Activated CD8-positive, alpha-beta memory T cell treated with anti-CD3 and anti-CD28 coated beads for 4 hours (primary cell): Measurements from ENCODE around the gene NCCRP1.

Experiments used
- DNase-seq, 2 donors: peaks; one replicate each; pipeline ENCODE4 v3.0.0-alpha.2; 2020; ENCODE audit warnings: low read depth in 2 of 2

The NCCRP1 gene

DNA sequence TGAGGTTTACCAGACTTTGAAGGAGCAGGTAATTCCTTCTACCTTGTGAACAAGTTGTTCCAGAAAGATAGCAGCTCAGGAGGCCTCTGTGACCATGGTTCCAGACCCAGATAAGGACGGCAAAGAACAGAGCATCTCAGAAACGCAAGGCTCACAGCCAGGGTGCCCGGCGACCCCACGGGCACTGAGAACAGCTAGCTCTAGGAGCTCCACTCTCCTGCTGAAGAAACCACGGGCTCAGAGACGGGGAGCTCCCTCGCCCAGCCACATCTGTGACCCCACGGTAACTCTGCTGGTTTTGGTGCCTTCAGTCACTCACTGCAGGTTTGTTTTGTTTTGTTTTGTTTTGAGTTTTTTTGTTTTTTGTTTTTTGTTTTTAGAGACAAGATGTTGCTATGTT is 16.0 kb upstream of the NCCRP1 start:
- DNase-seq, result no peak

DNA sequence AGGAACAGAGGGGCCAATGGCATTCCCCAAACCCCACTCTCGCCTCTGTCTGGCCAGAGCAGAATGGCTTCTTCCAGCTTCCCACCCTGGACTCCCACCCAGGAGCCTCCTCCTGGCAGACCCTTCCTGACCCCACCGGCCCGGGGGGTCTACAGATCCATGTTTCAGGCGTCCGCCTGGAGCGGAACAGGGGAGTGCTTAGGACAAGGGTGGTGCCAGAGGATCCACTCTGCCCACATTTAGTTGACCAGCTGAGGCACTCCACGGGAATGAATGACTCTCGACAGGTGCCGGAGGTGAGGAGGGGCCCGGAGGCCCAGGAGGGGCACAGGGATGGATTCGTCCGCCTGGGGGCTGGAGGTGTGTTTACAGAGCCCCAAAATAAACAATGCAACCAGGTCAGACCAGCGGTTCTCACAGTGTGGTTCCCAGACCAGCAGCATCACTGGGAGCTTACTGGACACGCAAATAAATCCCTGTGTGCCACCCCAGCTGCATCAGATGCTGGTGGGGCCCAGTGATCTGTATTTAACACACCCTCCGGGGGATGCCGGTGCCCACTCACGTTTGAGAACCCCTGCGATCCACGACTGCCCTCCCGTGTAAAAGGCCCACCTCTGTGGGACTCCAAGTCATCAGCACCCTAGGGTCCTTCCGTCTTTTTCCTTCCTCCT is 15.1 kb upstream of the NCCRP1 start:
- DNase-seq, result no peak

DNA sequence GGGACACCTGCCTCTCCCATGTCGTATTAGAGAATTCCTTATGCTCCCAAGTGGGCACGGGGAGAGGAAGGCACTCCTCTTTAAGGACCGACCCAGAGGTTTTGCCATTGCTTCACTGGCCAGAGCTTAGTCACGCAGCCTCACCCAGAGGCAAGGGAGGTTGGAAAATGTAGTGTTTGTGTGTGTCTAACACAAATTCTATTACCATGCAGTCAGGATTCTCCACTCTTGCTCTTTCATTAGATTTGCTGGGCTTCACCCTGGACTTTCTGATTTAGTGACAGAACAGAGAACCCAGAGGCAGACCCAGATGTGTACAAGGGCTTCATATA is 14.6 kb upstream of the NCCRP1 start:
- DNase-seq, result no peak

DNA sequence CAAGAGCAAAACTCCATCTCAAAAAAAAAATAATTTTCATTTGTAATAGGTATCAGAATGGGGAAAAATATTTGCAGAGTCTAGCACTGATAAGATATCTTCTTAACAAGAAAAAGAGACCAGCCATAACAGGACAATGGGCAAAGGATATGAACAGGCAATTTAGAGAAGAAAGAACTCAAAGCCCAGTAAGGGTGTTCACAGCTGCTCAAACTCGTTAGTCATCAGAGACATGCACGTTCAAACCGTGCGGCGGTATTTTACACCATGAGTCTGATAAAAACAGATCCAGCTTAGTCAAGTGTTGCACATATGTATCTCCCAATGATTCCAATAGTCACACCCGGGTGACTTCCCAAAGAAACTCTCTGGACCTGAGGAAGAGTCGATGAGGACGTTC is 13.7 kb upstream of the NCCRP1 start:
- DNase-seq, result no peak

GRCh38 chr19:39186391-39186790 is 10.4 kb upstream of the NCCRP1 start:
- no peak for DNase-seq

GRCh38 chr19:39187552-39187943 is 9.2 kb upstream of the NCCRP1 start:
- DNase-seq, result no peak

DNA sequence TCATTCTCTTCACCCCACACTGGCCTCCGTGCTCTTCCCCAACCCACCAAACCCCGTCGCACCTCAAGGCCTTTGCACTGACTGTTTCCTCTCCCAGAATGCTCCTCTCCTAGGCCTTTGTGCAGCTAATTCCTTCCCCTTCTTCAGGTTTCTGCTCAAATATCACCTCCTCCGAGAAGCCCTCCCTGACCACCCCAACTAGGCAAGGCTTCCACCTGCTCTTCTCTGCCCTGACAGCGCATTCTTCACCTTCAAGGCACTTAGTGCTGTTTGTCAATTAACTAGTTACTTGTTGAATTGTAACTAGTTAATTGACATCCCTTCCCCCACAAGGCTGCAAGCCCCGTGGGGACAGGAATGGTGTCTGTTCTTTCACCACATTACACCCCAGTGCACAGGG is 7.8 kb upstream of the NCCRP1 start:
- no peak for DNase-seq

- DNase-seq, result no peak
Observed at GRCh38 chr19:39190768-39191167, 6.0 kb upstream of the NCCRP1 start.

DNA sequence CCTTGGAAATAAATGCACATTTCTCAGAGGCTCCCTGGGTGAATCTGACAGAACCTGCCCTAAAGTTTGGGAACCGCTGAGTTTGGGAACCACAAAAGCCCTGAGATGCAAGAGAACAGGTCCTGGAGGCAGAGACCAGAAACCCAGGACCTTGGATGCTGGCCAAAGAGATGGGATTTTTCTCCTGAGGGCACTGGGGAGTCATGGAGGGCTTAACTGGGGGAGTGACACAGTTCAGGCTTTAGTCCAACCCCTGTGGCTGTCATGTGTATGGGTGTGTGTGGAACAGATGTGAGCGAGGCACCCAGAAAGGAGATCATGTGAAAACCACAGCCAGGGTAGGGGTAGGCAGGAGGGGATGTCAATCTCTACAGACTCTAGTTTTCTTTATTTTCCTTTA is 3.9 kb upstream of the NCCRP1 start:
- no peak for DNase-seq

- DNase-seq, result no peak
Observed at GRCh38 chr19:39193803-39194202, 3.0 kb upstream of the NCCRP1 start.

DNA sequence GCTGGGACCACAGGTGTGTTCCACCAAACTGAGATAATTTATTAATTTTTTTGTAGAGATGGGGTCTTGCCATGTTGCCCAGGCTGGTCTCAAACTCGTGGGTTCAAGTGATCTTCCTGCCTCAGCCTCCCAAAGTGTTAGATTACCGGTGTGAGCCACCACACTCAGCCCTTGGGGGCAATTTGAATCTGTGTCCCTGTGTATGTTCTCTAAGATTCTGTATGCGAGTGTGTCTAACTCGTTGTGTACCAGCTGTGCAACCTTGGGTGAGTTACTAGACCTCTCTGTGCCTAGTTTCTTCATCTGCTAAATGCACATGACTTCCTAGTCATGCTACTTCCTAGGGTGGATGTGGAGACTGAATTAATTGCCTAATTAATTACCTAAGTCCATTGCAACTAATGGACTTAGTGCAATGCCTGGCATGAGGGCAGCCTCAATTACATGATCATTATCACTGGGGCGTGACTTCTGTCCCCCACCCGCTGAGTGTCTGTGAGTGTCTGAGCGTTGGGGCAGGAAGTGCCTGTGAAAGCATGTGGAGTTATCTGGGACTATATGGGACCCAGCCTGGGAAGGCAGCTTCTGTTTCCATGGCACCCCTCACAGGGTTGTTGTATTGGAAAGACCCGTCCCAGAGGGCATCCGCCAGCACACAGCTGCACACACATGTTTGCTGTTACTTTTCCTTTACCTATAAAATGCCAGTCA is 1.8 kb upstream of the NCCRP1 start:
- DNase-seq, result no peak

DNA sequence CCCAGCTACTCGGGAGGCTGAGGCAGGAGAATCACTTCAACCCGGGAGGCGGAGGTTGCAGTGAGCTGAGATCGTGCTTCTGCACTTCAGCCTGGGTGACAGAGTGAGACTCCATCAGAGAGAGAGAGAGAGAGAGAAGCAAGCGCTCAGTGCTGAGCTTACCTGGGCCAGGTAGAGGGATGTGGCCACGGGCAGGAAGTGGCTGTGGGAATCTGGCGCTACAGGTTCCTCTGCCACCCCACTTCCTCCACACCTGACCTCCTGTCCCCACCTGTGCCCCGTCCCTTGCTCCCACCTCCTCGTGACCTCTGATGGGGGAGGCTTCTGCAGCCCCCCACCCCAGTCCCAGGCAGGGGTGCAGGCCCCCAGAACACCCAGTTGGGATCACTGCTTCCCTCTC is 1.0 kb upstream of the NCCRP1 start:
- no peak for DNase-seq

DNA sequence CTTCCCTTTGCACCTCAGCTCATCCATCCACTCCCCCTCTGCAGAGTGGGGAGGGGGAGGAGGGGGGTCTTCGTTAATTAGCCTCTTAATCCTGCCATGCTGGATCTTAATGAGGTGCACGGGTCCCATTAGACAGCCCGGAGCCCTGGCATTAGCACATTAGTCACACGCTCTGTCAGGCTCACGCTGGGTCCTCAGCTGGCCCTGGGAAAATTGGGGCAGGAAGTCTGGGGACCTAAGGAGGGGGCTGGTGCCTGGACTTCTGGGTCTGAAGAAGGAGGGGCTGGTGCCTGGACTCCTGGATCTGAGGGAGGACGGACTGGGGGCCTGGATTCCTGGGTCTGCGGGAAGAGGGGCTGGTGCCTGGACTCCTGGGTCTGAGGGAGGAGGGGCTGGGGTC is 444 bp upstream of the NCCRP1 start:
- no peak for DNase-seq

- DNase-seq, result no peak
Observed at GRCh38 chr19:39197808-39198207, 1.0 kb downstream of the NCCRP1 start.

DNA sequence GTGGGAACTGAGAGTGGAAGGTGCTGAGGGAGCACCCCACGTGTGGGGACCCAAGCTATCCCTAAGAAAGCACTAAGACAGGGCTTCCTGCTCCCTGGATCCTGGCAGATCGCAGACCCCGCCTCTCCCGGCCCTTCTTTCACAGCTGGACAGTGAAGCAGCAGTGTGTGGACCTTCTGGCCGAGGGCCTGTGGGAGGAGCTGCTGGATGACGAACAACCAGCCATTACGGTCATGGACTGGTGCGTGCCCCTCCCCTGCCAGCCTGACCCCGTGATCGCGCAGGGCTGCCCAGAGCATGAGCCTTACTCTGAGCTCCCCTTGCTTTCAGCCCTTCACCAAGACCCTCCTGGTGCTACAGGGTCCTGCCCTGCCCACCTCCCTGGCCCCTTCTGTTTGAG is 2.3 kb downstream of the NCCRP1 start:
- DNase-seq, result no peak

DNA sequence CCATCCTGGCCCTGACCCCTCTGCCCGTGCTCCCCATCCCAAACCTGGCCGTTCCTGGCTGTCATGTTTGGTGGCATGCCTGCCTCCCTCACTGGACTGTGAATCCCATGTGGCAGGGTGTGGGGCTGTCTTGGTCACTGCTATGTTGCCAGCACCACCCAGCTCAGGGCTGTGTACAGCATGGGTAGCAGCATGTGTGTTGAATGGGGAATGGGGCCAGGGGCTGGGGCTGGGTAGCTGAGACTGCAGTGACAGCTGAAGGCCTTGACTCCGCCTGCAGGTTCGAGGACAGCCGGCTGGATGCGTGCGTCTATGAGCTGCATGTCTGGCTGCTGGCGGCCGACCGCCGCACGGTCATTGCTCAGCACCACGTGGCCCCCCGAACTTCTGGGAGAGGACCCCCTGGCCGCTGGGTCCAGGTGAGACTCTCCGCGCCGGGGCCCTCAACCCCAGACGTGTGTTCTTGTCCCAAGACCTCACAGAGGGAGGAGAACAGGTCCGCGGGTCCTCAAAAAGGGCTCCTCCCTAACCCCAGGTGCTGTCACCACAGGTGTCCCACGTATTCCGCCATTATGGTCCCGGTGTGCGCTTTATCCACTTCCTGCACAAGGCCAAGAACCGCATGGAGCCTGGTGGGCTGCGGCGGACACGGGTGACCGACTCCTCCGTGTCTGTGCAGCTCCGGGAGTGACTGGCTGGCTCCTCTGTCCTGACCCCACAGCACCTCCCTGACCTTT is 3.5 kb downstream of the NCCRP1 start:
- no peak for DNase-seq

- DNase-seq, result no peak
Observed at GRCh38 chr19:39200803-39201115, 4.0 kb downstream of the NCCRP1 start.

GRCh38 chr19:39202998-39203355 is 6.2 kb downstream of the NCCRP1 start:
- no peak for DNase-seq

- DNase-seq, result no peak
Observed at GRCh38 chr19:39203372-39204341, 6.9 kb downstream of the NCCRP1 start, which contains the start of gene SYCN. TSS of gene SYCN (minus strand) at chr19:39204263. CDS start at chr19:39204254, 9 bp downstream.

DNA sequence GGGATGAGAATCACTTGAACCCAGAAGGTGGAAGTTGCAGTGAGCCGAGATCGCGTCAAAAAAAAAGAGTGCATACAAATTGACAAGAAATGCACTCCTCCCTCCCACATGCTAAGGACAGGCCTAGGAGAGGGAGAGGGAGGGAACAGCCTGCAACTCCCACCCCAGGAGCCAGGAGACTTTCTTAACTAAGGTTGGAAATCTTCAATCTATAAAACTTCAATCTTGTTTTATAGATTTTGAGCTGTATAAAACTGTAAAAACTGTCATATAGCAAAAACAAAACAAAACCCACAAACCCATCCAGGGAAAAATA is 8.6 kb downstream of the NCCRP1 start:
- no peak for DNase-seq

GRCh38 chr19:39206122-39206521 is 9.4 kb downstream of the NCCRP1 start:
- no peak for DNase-seq

DNA sequence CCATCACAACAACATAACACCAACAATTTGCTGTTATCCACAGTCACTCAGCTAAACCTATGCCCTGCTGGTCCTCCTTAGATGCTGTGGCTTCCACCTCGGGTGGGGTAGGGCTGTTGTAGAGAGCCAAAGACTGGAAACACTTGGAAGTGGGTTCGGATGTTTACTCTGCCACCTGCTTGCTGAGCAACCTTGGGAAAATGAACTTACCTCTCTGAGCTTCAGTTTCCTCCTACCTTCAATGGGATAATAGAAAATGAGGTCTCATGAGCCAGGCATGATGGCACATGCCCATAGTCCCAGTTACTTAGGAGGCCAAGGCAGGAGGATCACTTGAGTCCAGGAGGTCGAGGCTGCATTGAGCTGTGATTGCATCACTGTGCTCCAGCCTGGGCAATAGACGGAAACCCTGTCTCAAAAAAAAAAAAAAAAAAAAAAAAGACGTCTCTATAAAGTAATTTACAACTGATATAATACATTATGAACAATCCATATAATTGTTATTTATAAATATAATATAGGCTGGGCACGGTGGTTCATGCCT is 10.6 kb downstream of the NCCRP1 start:
- DNase-seq, result no peak
